Heart left ventricle (tissue), 16 donors: Measurements from ENCODE around the gene ANXA2. TPM values are rescaled to one million over a fixed set of nuclear protein-coding genes. Genes with fewer than 3 reads are reported as not detected.

Experiments
- ATAC-seq, 4 donors: fragments of 200-7000 bp; cut with Tn5 transposase; one replicate each; pipeline ENCODE4 v1.9.1; 2020 to 2022; ENCODE audit warnings: moderate library complexity in 4 of 4, mild to moderate bottlenecking in 3 of 4, moderate number of reproducible peaks in 1 of 4
- DNase-seq, 5 donors: peaks; one replicate each; pipeline ENCODE4 v3.0.0-alpha.2; 2020
- H3K27ac ChIP-seq, 12 donors: fragments of 200-600 bp; sonication (generic) in 4 of 12; one replicate each; pipeline versions ENCODE4 v1.5.0 to v1.8.0; 2016 to 2022; ENCODE audit warnings: mild to moderate bottlenecking in 2 of 12
- H3K27me3 ChIP-seq, 9 donors: fragments of 200-600 bp; sonication (generic) in 2 of 9; one replicate each; pipeline versions ENCODE4 v1.5.1 to v1.8.0; 2016 to 2022; ENCODE audit warnings: mild to moderate bottlenecking in 3 of 9
- H3K36me3 ChIP-seq, 9 donors: fragments of 200-600 bp; sonication (generic) in 2 of 9; one replicate each; pipeline versions ENCODE4 v1.5.0 to v1.8.0; 2018 to 2022; ENCODE audit warnings: mild to moderate bottlenecking in 2 of 9
- H3K4me1 ChIP-seq, 12 donors: fragments of 200-600 bp; sonication (generic) in 4 of 12; one replicate each; pipeline versions ENCODE4 v1.5.0 to v1.8.0; 2016 to 2022; ENCODE audit warnings: mild to moderate bottlenecking in 3 of 12
- H3K4me3 ChIP-seq, 12 donors: fragments of 200-600 bp; sonication (generic) in 4 of 12; one replicate each; pipeline versions ENCODE4 v1.5.0 to v1.8.0; 2017 to 2022; ENCODE audit warnings: mild to moderate bottlenecking in 9 of 12, moderate library complexity in 4 of 12
- H3K9me3 ChIP-seq, 12 donors: fragments of 200-600 bp; sonication (generic) in 4 of 12; one replicate each; pipeline versions ENCODE4 v1.5.0 to v1.8.0; 2016 to 2022; ENCODE audit warnings: mild to moderate bottlenecking in 1 of 12
- POLR2A ChIP-seq, 2 donors: fragments of 450-650 bp; IDR thresholded peaks; one replicate each; pipeline ENCODE4 v1.6.1; 2017; ENCODE audit warnings: antibody characterized with exemption in 2 of 2, mild to moderate bottlenecking in 2 of 2, moderate library complexity in 2 of 2
- WGBS, 4 donors: extraction: QIAGEN DNeasy Blood & Tissue Kit in 2 of 4; methylation state at CpG; one replicate each; pipeline versions ENCODE4 v1.1.5 to v1.1.7; 2013 to 2018; 5-methylcytosine and 5-hydroxymethylcytosine counted together
- intact Hi-C, 10 donors: fragments of 100-400 bp; cut with DNase I; formaldehyde crosslinking; loops; one replicate each; pipeline versions ENCODE4 v1.11.1 to v1.14.2; 2022
- polyA plus RNA-seq, 2 donors: library from polyadenylated mRNA; stranded (reverse); fragments of 200-250 nt; gene quantifications; one replicate each; pipeline ENCODE4 v1.2.3, GENCODE V29; 2013
- total RNA-seq, 9 donors: library from RNA; depleted of rRNA in 2 of 9; stranded (reverse); fragments of >200 nt in 2 of 9; fragmentation: NEBNext Ultra II Directional in 3 of 9; extraction: Animal tissue kit (Norgen Biotek cat#: 25700) in 3 of 9; gene quantifications; one replicate each; pipeline versions ENCODE4 v1.1.0 to v1.2.4, GENCODE V29; 2016 to 2023
- TF ChIP-seq, protein P1 (sequence below), 12 donors: fragments of 200-600 bp; sonication (generic) in 4 of 12; IDR thresholded peaks; one replicate each; pipeline versions ENCODE4 v1.5.0 to v1.8.0; 2018 to 2022; ENCODE audit warnings: antibody characterized with exemption in 12 of 12, mild to moderate bottlenecking in 5 of 12
- donor health status: ischemic (EF 13 %, LVEDD 7.1; RV severe dilation, severe dysfunction).
- donor health status: healthy with polysubstance abuse.
- donor health status: DM: no; HTN: yes; CAD: no.
- donor health status: DM: no; HTN: no; CAD: no.
- donor health status: ischemic (EF 25% LVEDD 6.9; RV normal size, moderate dysfunction).
- donor health status: ischemic (EF 25% LVEDD 5.7; RV mildly dilated, moderate dysfunction).
- donor health status: healthy.
- donor health status: DM: yes; HTN: yes; CAD: no.
- donor health status: ischemic (EF 35%, LVEDD 5.7; RV mildly dilated, moderate dysfunction).
- donor health status: nonischemic (EF 11% LVEDD 7.7; RV severe dilation, severe dysfunction).
- donor health status: DM: yes; HTN: yes; CAD: no.
- donor health status: PGD.
- donor health status: ischemic (EF 29% LVEDD 5.4; RV normal size, mild dysfunction).
- donor health status: nonischemic (EF 23%, LVEDD 6.1; RV moderate dilation, normal function).

Gene ANXA2
- total and polyA plus RNA-seq, 11 donors = 106 to 547 (median 207) TPM

- peaks cover 0 to 95% (median 71%) of the 10 kb centered on the region in 9 donors for H3K36me3 ChIP-seq
- TF ChIP-seq POLR2A (IDR thresholded peaks at IDR 0.05) = no peak
- TF ChIP-seq, protein P1, sequence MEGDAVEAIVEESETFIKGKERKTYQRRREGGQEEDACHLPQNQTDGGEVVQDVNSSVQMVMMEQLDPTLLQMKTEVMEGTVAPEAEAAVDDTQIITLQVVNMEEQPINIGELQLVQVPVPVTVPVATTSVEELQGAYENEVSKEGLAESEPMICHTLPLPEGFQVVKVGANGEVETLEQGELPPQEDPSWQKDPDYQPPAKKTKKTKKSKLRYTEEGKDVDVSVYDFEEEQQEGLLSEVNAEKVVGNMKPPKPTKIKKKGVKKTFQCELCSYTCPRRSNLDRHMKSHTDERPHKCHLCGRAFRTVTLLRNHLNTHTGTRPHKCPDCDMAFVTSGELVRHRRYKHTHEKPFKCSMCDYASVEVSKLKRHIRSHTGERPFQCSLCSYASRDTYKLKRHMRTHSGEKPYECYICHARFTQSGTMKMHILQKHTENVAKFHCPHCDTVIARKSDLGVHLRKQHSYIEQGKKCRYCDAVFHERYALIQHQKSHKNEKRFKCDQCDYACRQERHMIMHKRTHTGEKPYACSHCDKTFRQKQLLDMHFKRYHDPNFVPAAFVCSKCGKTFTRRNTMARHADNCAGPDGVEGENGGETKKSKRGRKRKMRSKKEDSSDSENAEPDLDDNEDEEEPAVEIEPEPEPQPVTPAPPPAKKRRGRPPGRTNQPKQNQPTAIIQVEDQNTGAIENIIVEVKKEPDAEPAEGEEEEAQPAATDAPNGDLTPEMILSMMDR (IDR thresholded peaks at IDR 0.05) = no peak
Measured at GRCh38 chr15:60379185-60379524, 18.6 kb downstream of the ANXA2 start.

GRCh38 chr15:60376677-60377095 is 21.1 kb downstream of the ANXA2 start:
- peak overlapping the region in 3 of 12 donors; percentile 24 to 27 (median 26) for H3K27ac ChIP-seq
- WGBS, 4 donors = 66 to 74% (median 73%) methylated on average over 11 to 12 of the region's 12 CpGs
- peaks cover 0 to 95% (median 55%) of the 10 kb centered on the region in 9 donors for H3K36me3 ChIP-seq
- no peaks in the 10 kb centered on the region for H3K27me3 ChIP-seq
- no peaks in the 10 kb centered on the region for H3K9me3 ChIP-seq
- H3K4me1 ChIP-seq = peaks cover 0 to 86% (median 63%) of the 10 kb centered on the region in 12 donors
- H3K4me3 ChIP-seq = no peak overlapping the region
- ATAC-seq (peak in 1 of 4 donors; percentile 46), DNase-seq (no peak)
- intact Hi-C loops = no loop called here
- TF ChIP-seq POLR2A (IDR thresholded peaks at IDR 0.05) = no peak
- TF ChIP-seq, protein P1 (IDR thresholded peaks at IDR 0.05) = no peak

More at GRCh38 chr15:60379185-60379524, 18.6 kb downstream of the ANXA2 start:
- no peaks in the 10 kb centered on the region for H3K9me3 ChIP-seq
- H3K27ac ChIP-seq = peak overlapping the region in 4 of 12 donors; percentile 18 to 54 (median 29)
- intact Hi-C loops = no loop called here
- no peak for DNase-seq
- WGBS, 4 donors = 91 to 100% (median 99%) methylated on average over 1 of the region's 1 CpG
- H3K4me1 ChIP-seq = peaks cover 0 to 82% (median 49%) of the 10 kb centered on the region in 12 donors
- H3K27me3 ChIP-seq = no peaks in the 10 kb centered on the region
- no peak overlapping the region for H3K4me3 ChIP-seq
- ATAC-seq = no peak

- H3K36me3 ChIP-seq = peaks cover 0 to 96% (median 46%) of the 10 kb centered on the region in 9 donors
- 84 to 88% (median 87%) methylated on average over 5 of the region's 5 CpGs for WGBS, 4 donors
- ATAC-seq = no peak
- no peak for DNase-seq
- H3K27ac ChIP-seq = peak overlapping the region in 11 of 12 donors; percentile 66 to 92 (median 80)
- no peaks in the 10 kb centered on the region for H3K9me3 ChIP-seq
- H3K4me1 ChIP-seq = peaks cover 4 to 94% (median 75%) of the 10 kb centered on the region in 12 donors
- TF ChIP-seq, protein P1 (IDR thresholded peaks at IDR 0.05) = no peak
- TF ChIP-seq POLR2A (IDR thresholded peaks at IDR 0.05) = no peak
- H3K4me3 ChIP-seq = no peak overlapping the region
- H3K27me3 ChIP-seq = no peaks in the 10 kb centered on the region
- intact Hi-C loops = no loop called here
Measured at GRCh38 chr15:60375306-60375705, 22.5 kb downstream of the ANXA2 start.

GRCh38 chr15:60374628-60375081 is 23.1 kb downstream of the ANXA2 start:
- Histone ChIP-seq H3K9me3 (no peaks in the 10 kb centered on the region), H3K27me3 (no peaks in the 10 kb centered on the region), H3K4me3 (no peak overlapping the region), H3K27ac (peak overlapping the region; percentile 3 to 92 (median 78)), H3K36me3 (peaks cover 0 to 96% (median 40%) of the 10 kb centered on the region in 9 donors), H3K4me1 (peaks cover 4 to 96% (median 77%) of the 10 kb centered on the region in 12 donors)
- ATAC-seq (peak in 3 of 4 donors; percentile 44 to 78 (median 68)), DNase-seq (peak in 1 of 5 donors; percentile 65)
- TF ChIP-seq POLR2A (IDR thresholded peaks at IDR 0.05) = no peak
- TF ChIP-seq, protein P1 (IDR thresholded peaks at IDR 0.05) = no peak
- intact Hi-C loops = no loop called here
- whole genome bisulfite sequencing, 4 donors = 49 to 61% (median 52%) methylated on average over 7 of the region's 7 CpGs
